Type B pancreatic cell (in vitro differentiated cells): ENCODE data around the gene GBP6. TPM values are rescaled to one million over a fixed set of nuclear protein-coding genes. Genes with fewer than 3 reads are reported as not detected.
"Not testable (repeated sequence)": the region's sequence is repeated elsewhere in the genome, so short reads cannot be mapped to it uniquely, and the experiment has no call there.

Source experiments
- DNase-seq: peaks from one replicate; pipeline ENCODE4 v3.0.0; 2021; ENCODE audit warnings: mixed read lengths; ENCODE audit not compliant: unreplicated experiment; ENCODE audit errors: extremely low spot score
- H3K27ac Mint-ChIP-seq: 2 replicates; pipeline ENCODE4 v1.8.0; 2021; ENCODE audit warnings: mild to moderate bottlenecking, mixed read lengths
- H3K27me3 Mint-ChIP-seq: 2 replicates; pipeline ENCODE4 v1.8.0; 2021; ENCODE audit warnings: mixed read lengths
- H3K36me3 Mint-ChIP-seq: 2 replicates; pipeline ENCODE4 v1.8.0; 2021; ENCODE audit warnings: mixed read lengths
- H3K4me1 Mint-ChIP-seq: one replicate; pipeline ENCODE4 v1.8.0; 2021; ENCODE audit warnings: mixed read lengths; ENCODE audit not compliant: unreplicated experiment
- H3K4me3 Mint-ChIP-seq: 2 replicates; pipeline ENCODE4 v1.8.0; 2021; ENCODE audit warnings: mild to moderate bottlenecking, mixed read lengths
- H3K9me3 Mint-ChIP-seq: 2 replicates; pipeline ENCODE4 v1.8.0; 2021; ENCODE audit warnings: mixed read lengths
- total RNA-seq: library from RNA; stranded (reverse); gene quantifications from 2 replicates; pipeline ENCODE4 v1.2.1, GENCODE V29; 2021; ENCODE audit warnings: low replicate concordance
- TF ChIP-seq, protein P1 (sequence below): fragments of 200-600 bp; sonication (generic); conservative IDR thresholded peaks from 2 replicates; pipeline ENCODE4 v1.5.0; 2021; ENCODE audit warnings: antibody characterized with exemption, mild to moderate bottlenecking

Gene GBP6
- total RNA-seq, 1 donor from 2014 or later: 0.29 TPM

DNA sequence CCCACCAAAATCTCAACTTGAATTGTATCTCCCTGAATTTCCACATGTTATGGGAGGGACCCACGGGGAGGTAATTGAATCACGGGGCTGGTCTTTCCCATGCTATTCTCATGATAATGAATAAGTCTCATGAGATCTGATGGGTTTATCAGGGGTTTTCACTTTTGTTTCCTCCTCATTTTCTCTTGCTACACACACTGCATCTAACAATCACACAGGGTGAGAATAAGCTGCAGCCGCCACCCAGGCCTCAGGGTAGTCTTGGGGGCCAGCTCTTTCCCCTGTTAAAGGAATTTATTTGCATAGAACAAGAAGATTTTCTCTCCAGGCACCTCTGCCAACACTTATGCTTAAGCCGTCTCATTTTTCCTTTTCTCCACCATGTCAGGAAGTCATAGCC lies 26.0 kb upstream of the GBP6 start:
- no peak for DNase-seq
- H3K4me1 Mint-ChIP-seq: no peaks in the 10 kb centered on the region
- H3K27ac Mint-ChIP-seq: no peak overlapping the region
- TF ChIP-seq, protein P1, sequence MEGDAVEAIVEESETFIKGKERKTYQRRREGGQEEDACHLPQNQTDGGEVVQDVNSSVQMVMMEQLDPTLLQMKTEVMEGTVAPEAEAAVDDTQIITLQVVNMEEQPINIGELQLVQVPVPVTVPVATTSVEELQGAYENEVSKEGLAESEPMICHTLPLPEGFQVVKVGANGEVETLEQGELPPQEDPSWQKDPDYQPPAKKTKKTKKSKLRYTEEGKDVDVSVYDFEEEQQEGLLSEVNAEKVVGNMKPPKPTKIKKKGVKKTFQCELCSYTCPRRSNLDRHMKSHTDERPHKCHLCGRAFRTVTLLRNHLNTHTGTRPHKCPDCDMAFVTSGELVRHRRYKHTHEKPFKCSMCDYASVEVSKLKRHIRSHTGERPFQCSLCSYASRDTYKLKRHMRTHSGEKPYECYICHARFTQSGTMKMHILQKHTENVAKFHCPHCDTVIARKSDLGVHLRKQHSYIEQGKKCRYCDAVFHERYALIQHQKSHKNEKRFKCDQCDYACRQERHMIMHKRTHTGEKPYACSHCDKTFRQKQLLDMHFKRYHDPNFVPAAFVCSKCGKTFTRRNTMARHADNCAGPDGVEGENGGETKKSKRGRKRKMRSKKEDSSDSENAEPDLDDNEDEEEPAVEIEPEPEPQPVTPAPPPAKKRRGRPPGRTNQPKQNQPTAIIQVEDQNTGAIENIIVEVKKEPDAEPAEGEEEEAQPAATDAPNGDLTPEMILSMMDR: no peak
- no peaks in the 10 kb centered on the region for H3K9me3 Mint-ChIP-seq
- H3K4me3 Mint-ChIP-seq: no peak overlapping the region
- peaks cover 11% of the 10 kb centered on the region for H3K27me3 Mint-ChIP-seq
- no peaks in the 10 kb centered on the region for H3K36me3 Mint-ChIP-seq

DNA sequence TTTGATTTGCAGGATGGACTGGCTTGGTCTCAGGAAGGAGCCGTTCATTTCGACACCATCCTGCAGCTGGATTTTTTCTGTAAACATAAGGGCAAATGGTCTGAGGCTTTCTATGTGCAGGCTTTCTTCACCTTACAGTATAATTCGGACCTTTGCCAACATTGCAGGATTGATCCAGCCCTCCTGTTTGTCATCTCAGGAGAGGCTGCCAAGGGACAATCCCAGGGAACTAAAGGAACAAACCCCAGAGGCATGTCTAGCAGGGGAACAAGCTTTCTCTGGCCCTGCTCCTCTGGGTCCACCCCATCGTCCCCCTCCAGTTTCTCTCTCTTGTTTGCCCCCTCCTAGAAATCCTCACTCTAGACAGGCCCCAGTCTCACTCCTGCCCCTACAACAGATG lies 24.8 kb upstream of the GBP6 start:
- Mint-ChIP-seq H3K9me3 (no peaks in the 10 kb centered on the region), H3K36me3 (no peaks in the 10 kb centered on the region), H3K4me3 (no peak overlapping the region), H3K27ac (no peak overlapping the region), H3K27me3 (peaks cover 9% of the 10 kb centered on the region), H3K4me1 (no peaks in the 10 kb centered on the region)
- DNase-seq: no peak
- TF ChIP-seq, protein P1: no peak

DNA sequence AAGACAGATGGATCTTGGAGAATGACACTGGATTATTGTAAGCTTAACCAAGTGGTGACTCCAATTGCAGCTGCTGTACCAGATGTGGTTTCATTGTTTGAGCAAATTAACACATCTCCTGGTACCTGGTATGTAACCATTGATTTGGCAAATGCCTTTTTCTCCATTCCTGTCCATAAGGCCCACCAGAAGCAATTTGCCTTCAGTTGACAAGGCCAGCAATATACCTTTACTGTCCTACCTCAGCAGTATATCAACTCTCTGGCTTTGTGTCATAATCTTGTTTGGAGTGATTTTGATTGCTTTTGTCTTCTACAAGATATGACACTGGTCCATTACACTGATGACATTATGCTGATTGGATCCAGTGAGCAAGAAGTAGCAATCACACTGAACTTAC lies 18.4 kb upstream of the GBP6 start:
- not testable (repeated sequence) for H3K9me3 Mint-ChIP-seq, H3K4me1 Mint-ChIP-seq, H3K4me3 Mint-ChIP-seq, H3K36me3 Mint-ChIP-seq, DNase-seq, H3K27me3 Mint-ChIP-seq, H3K27ac Mint-ChIP-seq

DNA sequence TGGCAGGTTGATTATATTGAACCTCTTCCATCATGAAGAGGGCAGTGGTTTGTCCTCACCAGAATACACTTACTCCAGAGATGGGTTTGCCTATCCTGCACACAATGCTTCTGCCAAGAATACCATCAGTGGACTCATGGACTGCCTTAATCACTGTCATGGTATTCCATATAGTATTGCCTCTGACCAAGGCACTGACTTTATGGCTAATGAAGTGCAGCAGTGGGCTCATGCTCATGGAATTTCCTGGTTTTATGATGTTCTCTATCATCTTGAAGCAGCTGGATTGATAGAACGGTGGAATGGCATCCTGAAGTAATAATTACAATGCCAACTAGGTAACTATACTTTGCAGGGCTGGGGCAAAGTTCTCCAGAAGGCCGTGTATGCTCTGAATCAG lies 16.6 kb upstream of the GBP6 start:
- H3K4me1 Mint-ChIP-seq: no peaks in the 10 kb centered on the region
- TF ChIP-seq, protein P1: no peak
- H3K4me3 Mint-ChIP-seq: no peak overlapping the region
- H3K9me3 Mint-ChIP-seq: no peaks in the 10 kb centered on the region
- no peak overlapping the region for H3K27ac Mint-ChIP-seq
- H3K36me3 Mint-ChIP-seq: no peaks in the 10 kb centered on the region
- no peaks in the 10 kb centered on the region for H3K27me3 Mint-ChIP-seq
- DNase-seq: no peak

DNA sequence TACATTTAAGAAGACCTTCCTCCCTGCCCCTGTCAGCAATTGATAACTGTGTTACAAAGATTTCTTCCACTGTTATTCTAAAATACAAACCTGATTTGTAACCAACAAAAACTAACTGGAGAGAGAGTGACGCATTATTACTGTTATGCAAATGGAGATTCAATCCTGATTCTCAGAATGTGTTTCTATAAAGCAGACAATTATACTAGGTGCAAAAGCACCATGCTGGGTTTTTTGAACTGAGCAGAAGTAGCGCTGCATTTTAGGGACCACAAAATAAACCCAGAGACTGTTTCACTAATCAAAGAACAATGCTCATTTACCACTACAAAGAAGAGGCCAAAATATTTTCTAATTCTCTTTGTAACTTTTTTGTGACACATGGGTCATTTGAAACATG lies 13.6 kb upstream of the GBP6 start:
- TF ChIP-seq, protein P1: no peak
- H3K27ac Mint-ChIP-seq: no peak overlapping the region
- no peak overlapping the region for H3K4me3 Mint-ChIP-seq
- H3K27me3 Mint-ChIP-seq: no peaks in the 10 kb centered on the region
- no peaks in the 10 kb centered on the region for H3K9me3 Mint-ChIP-seq
- no peak for DNase-seq
- H3K36me3 Mint-ChIP-seq: no peaks in the 10 kb centered on the region
- no peaks in the 10 kb centered on the region for H3K4me1 Mint-ChIP-seq

DNA sequence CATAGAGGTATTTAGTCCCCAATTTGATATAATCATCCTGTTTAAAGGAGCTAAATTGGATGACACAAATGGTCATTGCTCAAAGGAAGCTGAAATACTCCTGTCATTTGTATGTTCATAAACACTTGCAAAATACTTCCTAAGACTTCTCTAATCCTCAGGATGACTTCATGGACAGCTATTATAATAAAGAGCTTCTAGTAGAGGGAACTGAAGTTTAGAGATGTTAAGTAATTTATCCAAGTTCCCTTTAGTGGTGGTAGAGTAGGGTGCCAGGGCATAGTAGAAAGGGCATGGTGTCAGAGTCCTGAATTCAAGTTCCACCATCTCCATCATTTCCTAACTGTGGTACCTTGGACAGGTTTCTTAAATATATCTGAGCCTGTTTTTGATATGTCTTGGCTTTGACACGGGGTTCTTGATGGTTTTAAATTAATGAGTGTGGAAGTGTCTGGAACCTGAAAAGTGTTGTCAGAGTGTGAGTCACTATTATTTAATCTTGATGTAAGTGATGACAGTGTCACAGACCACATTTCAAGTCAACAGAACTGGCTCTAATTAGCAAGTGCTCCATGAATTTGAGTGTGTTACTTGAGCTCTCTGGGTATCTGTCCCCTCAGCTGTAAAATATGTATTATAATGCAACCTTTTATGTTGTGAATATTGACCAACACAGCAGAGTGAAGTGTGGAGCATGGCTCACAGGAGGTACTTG lies 12.1 kb upstream of the GBP6 start:
- DNase-seq: no peak
- Mint-ChIP-seq H3K4me3 (no peak overlapping the region), H3K36me3 (no peaks in the 10 kb centered on the region), H3K4me1 (no peaks in the 10 kb centered on the region), H3K9me3 (no peaks in the 10 kb centered on the region), H3K27me3 (no peaks in the 10 kb centered on the region), H3K27ac (no peak overlapping the region)
- TF ChIP-seq, protein P1: no peak
